ENCODE measurements around the gene MAPK14. TPM values are rescaled to one million over a fixed set of nuclear protein-coding genes. Genes with fewer than 3 reads are reported as not detected.
A peak's percentile ranks its signal among the peaks of the same experiment; 100 is the strongest.
"Not testable (repeated sequence)": the region's sequence is repeated elsewhere in the genome, so short reads cannot be mapped to it uniquely, and the experiment has no call there.

The MAPK14 gene
- total RNA-seq, 1 donor from 2014 or later, result 38.4 TPM

- no peak for FAIRE-seq
- no peak for DNase-seq (ENCODE audit: low read depth)
Measured at GRCh38 chr6:36121787-36122494, 94.3 kb downstream of the MAPK14 start.

DNA sequence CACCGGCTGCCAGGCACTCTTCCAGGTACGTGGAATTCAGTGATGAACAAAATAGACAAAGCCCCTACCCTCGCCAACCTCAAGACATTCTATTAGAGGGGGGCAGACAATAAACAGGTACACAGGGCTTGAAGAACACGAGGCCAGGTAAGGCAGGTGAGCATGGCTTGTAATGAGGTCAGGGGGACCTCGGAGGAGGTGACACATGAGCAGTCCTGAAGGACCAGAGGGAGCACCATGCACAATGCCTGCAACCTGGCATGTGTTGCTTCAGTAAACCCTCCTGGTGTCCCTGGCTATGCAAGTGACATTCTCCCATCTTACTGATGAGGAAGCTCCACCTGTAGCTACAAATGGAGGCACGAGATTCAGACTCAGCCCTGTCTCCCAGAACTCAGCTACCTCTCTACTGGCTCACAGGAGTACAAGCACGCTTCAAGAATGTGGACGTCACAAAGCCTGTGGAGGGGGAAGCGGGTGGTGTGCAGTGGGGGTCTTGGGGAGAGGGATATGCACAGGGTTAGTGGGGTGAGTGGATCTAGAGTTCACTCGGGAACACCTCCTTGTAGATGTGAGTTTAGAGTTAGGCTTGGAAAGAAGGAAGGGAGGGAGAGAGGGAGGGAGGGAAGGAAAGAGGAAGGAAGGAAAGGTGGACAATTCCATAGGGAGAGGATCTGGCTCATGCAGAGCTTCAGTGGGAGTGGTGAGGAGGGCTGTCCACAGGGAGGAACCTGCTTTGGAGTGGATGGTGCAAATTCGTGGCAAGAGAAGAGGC is 95.1 kb downstream of the MAPK14 start:
- DNase-seq (ENCODE audit: low read depth) (no peak), FAIRE-seq (no peak)
- Histone ChIP-seq H3K27me3 (ENCODE audit: control insufficient read depth, insufficient read depth, low read length) (no peaks in the 10 kb centered on the region), H3K36me3 (ENCODE audit: control insufficient read depth, insufficient read depth, low read length) (no peaks in the 10 kb centered on the region), H3K4me3 (ENCODE audit: low read depth, low read length) (no peak overlapping the region)
- no peak for TF ChIP-seq CTCF (IDR thresholded peaks at IDR 0.05; ENCODE audit: insufficient read depth, low read length, severe bottlenecking)

More at GRCh38 chr6:36121787-36122494, 94.3 kb downstream of the MAPK14 start:
- TF ChIP-seq CTCF (IDR thresholded peaks at IDR 0.05; ENCODE audit: insufficient read depth, low read length, severe bottlenecking), result no peak
- Histone ChIP-seq H3K36me3 (ENCODE audit: control insufficient read depth, insufficient read depth, low read length) (no peaks in the 10 kb centered on the region), H3K27me3 (ENCODE audit: control insufficient read depth, insufficient read depth, low read length) (no peaks in the 10 kb centered on the region), H3K4me3 (ENCODE audit: low read depth, low read length) (no peak overlapping the region)

DNA sequence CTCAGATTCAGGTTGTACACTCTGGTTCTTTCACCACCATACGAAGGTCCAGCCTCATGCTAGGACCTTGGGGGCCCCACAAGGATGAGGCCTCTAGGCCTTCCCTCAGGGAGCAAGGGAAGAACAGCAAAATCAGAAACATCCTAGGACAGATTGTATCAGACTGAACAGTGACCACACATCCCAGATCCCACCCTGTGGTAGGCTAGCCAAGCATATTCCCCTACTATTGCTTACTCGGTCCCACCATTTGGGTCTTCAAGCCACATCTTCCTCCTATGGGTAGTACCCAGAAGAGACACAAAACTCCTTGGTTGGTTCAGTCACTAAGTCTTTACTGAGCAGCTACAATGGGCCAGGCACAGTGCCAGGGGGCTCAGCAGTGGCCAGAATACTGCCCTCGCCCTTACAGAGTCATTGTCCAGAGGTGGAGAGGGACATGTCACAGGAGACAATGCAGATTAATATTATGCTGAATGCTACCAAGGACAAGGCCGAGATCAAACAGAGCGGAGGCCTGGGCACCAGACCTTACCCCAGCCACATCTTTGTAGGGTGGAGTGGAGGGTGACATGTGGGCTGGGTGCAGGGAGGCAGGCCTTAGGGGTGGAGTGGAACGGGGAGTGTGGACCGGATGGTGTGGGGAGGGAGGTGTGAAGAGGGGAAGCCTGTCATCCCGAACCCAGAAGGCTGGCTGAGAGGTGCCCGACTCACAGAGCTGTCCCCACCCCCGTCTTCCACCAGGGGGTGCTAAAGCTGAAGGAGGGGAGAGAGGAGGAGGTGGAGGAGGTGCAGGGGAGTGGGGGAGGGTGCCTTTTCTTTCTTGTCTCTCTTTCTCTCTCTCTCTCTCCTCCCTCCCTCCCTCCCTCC is 95.9 kb downstream of the MAPK14 start:
- TF ChIP-seq CTCF (IDR thresholded peaks at IDR 0.05; ENCODE audit: insufficient read depth, low read length, severe bottlenecking), result peak; percentile 89
- H3K4me3 ChIP-seq (ENCODE audit: low read depth, low read length), result no peak overlapping the region
- H3K27me3 ChIP-seq (ENCODE audit: control insufficient read depth, insufficient read depth, low read length), result no peaks in the 10 kb centered on the region
- FAIRE-seq, result no peak
- no peaks in the 10 kb centered on the region for H3K36me3 ChIP-seq (ENCODE audit: control insufficient read depth, insufficient read depth, low read length)
- DNase-seq (ENCODE audit: low read depth), result peak; percentile 59

GRCh38 chr6:36124346-36124745 is 96.7 kb downstream of the MAPK14 start:
- DNase-seq (ENCODE audit: low read depth); H3K36me3 ChIP-seq (ENCODE audit: control insufficient read depth, insufficient read depth, low read length); H3K4me3 ChIP-seq (ENCODE audit: low read depth, low read length); FAIRE-seq; H3K27me3 ChIP-seq (ENCODE audit: control insufficient read depth, insufficient read depth, low read length): not testable (repeated sequence)

DNA sequence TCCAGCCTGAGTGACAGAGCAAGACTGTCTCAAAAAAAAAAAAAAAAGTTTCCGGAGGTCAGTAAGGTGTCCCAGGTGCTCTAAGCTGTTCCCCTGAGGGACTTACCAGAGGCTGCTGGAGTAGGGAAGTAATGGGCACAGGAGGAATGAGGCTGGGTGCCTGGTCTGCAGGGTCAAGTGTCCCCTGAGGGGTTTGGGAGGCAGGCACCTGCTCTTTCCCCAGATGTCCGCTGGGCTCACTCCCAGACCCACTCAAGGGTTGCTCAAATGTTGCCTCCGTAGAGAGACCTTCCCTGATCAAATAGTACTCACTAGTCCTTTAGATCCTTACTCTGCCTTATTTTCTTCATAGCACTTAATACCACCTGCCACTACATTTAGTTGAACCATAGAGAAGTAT is 97.3 kb downstream of the MAPK14 start:
- Histone ChIP-seq H3K36me3 (ENCODE audit: control insufficient read depth, insufficient read depth, low read length) (no peaks in the 10 kb centered on the region), H3K27me3 (ENCODE audit: control insufficient read depth, insufficient read depth, low read length) (no peaks in the 10 kb centered on the region), H3K4me3 (ENCODE audit: low read depth, low read length) (no peak overlapping the region)
- no peak for TF ChIP-seq CTCF (IDR thresholded peaks at IDR 0.05; ENCODE audit: insufficient read depth, low read length, severe bottlenecking)
- DNase-seq (ENCODE audit: low read depth) (no peak), FAIRE-seq (no peak)

DNA sequence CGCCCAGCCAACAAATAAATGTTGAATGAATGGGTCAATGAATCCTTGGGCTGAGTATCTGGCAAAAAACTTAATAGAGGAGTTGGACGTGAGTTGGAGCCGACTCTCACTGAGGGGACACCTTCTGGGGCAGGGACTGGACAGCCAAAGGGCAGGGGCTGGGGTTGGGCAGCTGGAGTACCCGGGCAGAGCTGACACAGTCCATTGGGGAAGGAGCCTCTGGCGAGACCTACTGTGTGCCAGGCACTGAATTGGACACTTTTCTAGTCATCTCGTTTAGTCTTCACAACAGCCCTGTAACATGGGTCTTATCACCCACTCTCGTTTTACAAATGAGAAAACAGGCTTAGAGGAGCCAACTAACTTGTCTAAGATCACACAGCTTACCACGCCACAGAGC is 98.0 kb downstream of the MAPK14 start:
- DNase-seq (ENCODE audit: low read depth) (no peak), FAIRE-seq (no peak)
- H3K27me3 ChIP-seq (ENCODE audit: control insufficient read depth, insufficient read depth, low read length), result no peaks in the 10 kb centered on the region
- H3K4me3 ChIP-seq (ENCODE audit: low read depth, low read length), result no peak overlapping the region
- TF ChIP-seq CTCF (IDR thresholded peaks at IDR 0.05; ENCODE audit: insufficient read depth, low read length, severe bottlenecking), result no peak
- no peaks in the 10 kb centered on the region for H3K36me3 ChIP-seq (ENCODE audit: control insufficient read depth, insufficient read depth, low read length)
